K562 (cell line): ENCODE data around the gene SCRN3. TPM values are rescaled to one million over a fixed set of nuclear protein-coding genes. Genes with fewer than 3 reads are reported as not detected.

Experiments used
- CHCHD3 ChIP-seq: fragments of 250-450 bp; sonication (Bioruptor Pico); IDR thresholded peaks from 2 replicates; pipeline ENCODE4 v2.1.2; 2022; ENCODE audit warnings: mild to moderate bottlenecking
- DACH1 ChIP-seq: fragments of 450-650 bp; IDR thresholded peaks from 2 replicates; pipeline ENCODE4 v1.6.1; 2018; ENCODE audit not compliant: partially characterized antibody
- EHMT2 ChIP-seq: fragments of 450-650 bp; IDR thresholded peaks from 2 replicates; pipeline ENCODE4 v1.6.1; 2018; ENCODE audit warnings: antibody characterized with exemption
- EZH2 ChIP-seq: IDR thresholded peaks from 2 replicates; pipeline ENCODE4 v1.6.1; 2012; ENCODE audit warnings: low read depth, mild to moderate bottlenecking, inconsistent platforms, low read length, borderline replicate concordance
- GTF2B ChIP-seq: IDR thresholded peaks from 2 replicates; pipeline ENCODE4 v1.6.1; 2011; ENCODE audit not compliant: insufficient read length; ENCODE audit errors: extremely low read depth
- MEIS2 ChIP-seq: fragments of 450-650 bp; IDR thresholded peaks from 2 replicates; pipeline ENCODE4 v1.6.1; 2014; ENCODE audit warnings: mild to moderate bottlenecking; ENCODE audit not compliant: partially characterized antibody
- POLR2B ChIP-seq: fragments of 450-650 bp; IDR thresholded peaks from 2 replicates; pipeline ENCODE4 v1.6.1; 2018; ENCODE audit warnings: low read depth; ENCODE audit not compliant: partially characterized antibody
- POU5F1 ChIP-seq: fragments of 150-350 bp; IDR thresholded peaks from 2 replicates; pipeline ENCODE4 v1.6.1; 2014; ENCODE audit warnings: borderline replicate concordance, low read length, low read depth, mild to moderate bottlenecking; ENCODE audit not compliant: partially characterized antibody
- PRMT5 ChIP-seq: sonication (generic); formaldehyde crosslinking; IDR thresholded peaks from 2 replicates; pipeline ENCODE4 v1.5.0; 2020; ENCODE audit warnings: missing genetic modification reagents
- SIRT6 ChIP-seq: IDR thresholded peaks from one replicate; pipeline ENCODE4 v1.6.1; 2012; ENCODE audit warnings: low read depth, mild to moderate bottlenecking, control low read depth, inconsistent platforms, low read length, moderate library complexity
- THRAP3 ChIP-seq: fragments of 450-650 bp; IDR thresholded peaks from 2 replicates; pipeline ENCODE4 v1.6.1; 2016; ENCODE audit warnings: mild to moderate bottlenecking, inconsistent platforms, borderline replicate concordance
- ZBTB11 ChIP-seq, 3 experiments: fragments of 200-800 bp in 1 of 3; fragments of 250-450 bp in 1 of 3; fragments of 450-650 bp in 1 of 3; sonication (Bioruptor Pico) in 1 of 3; sonication (Bioruptor generic) in 1 of 3; formaldehyde crosslinking in 1 of 3; IDR thresholded peaks; 2 replicates each; pipeline versions ENCODE4 v1.6.1 to v1.8.0; 2016 to 2022; ENCODE audit warnings: mild to moderate bottlenecking in 2 of 3, missing genetic modification characterization in 2 of 3, missing compliant biosample characterization in 1 of 3, moderate library complexity in 1 of 3
- ZBTB17 ChIP-seq: fragments of 450-650 bp; formaldehyde crosslinking; IDR thresholded peaks from 2 replicates; pipeline ENCODE4 v1.4.0; 2020; ENCODE audit warnings: mild to moderate bottlenecking
- ZNF23 ChIP-seq: fragments of 250-450 bp; sonication (Bioruptor Pico); IDR thresholded peaks from 2 replicates; pipeline ENCODE4 v1.4.0; 2020; ENCODE audit warnings: mild to moderate bottlenecking
- ZNF239 ChIP-seq: fragments of 250-450 bp; sonication (Bioruptor Pico); IDR thresholded peaks from 2 replicates; pipeline ENCODE4 v1.4.0; 2020; ENCODE audit warnings: mild to moderate bottlenecking
- ZNF407 ChIP-seq: fragments of 450-650 bp; IDR thresholded peaks from 2 replicates; pipeline ENCODE4 v1.6.1; 2016; ENCODE audit warnings: low read depth
- polyA plus RNA-seq, 8 experiments: library from polyadenylated mRNA; depleted of rRNA in 4 of 8; stranded (reverse) in 5 of 8; unstranded in 3 of 8; fragments of >200 nt; fragmentation: Nextera tagmentation in 2 of 8; fragmentation: Illumina TruSeq in 1 of 8; extraction: Ambion mirVana in 2 of 8; extraction: Trizol in 1 of 8; gene quantifications; 2 replicates each; pipeline versions ENCODE4 v1.2.1 to v1.2.3, GENCODE V29; 2011 to 2014; ENCODE audit warnings: inconsistent platforms in 1 of 8, missing spikeins in 1 of 8
- total RNA-seq, 7 experiments: library from RNA; depleted of rRNA in 6 of 7; stranded (reverse); fragments of >200 nt in 6 of 7; fragmentation: Illumina TruSeq in 2 of 7; extraction: Trizol in 2 of 7; gene quantifications; 2 replicates each; pipeline versions ENCODE4 v1.2.1 to v1.2.3, GENCODE V29; 2011 to 2021; ENCODE audit warnings: low replicate concordance in 1 of 7

The SCRN3 gene
- total and polyA plus RNA-seq, 9 of the 15 experiments (the other 6 are each of a cell fraction or from before 2014, with no cell fraction given), result 7.7 to 21.8 (median 20.0) TPM

- no peak for TF ChIP-seq ZNF407
- TF ChIP-seq EZH2, result no peak
- TF ChIP-seq CHCHD3 (CRISPR knock-in tag), result no peak
- TF ChIP-seq POU5F1, result no peak
- TF ChIP-seq POLR2B, result no peak
- TF ChIP-seq ZNF23, result no peak
- no peak for TF ChIP-seq DACH1
- TF ChIP-seq ZNF239 (CRISPR knock-in tag), result no peak
- no peak for TF ChIP-seq ZBTB11 (CRISPR knock-in tag; IDR thresholded peaks at IDR 0.05)
- TF ChIP-seq ZBTB17 (CRISPR knock-in tag), result no peak
- TF ChIP-seq MEIS2, result peak; percentile 34
- no peak for TF ChIP-seq GTF2B
- no peak for TF ChIP-seq SIRT6
- no peak for TF ChIP-seq THRAP3
- no peak for TF ChIP-seq PRMT5
- no peak for TF ChIP-seq EHMT2
Measured at GRCh38 chr2:174439950-174440349, 44.4 kb downstream of the SCRN3 start (continued).
